ENCODE data around the gene KRT7. TPM values are rescaled to one million over a fixed set of nuclear protein-coding genes. Genes with fewer than 3 reads are reported as not detected.
"Not testable (repeated sequence)": the region's sequence is repeated elsewhere in the genome, so short reads cannot be mapped to it uniquely, and the experiment has no call there.

KRT7 gene
- total RNA-seq, 2 experiments from 2014 or later = 9.1 to 9.3 TPM

DNA sequence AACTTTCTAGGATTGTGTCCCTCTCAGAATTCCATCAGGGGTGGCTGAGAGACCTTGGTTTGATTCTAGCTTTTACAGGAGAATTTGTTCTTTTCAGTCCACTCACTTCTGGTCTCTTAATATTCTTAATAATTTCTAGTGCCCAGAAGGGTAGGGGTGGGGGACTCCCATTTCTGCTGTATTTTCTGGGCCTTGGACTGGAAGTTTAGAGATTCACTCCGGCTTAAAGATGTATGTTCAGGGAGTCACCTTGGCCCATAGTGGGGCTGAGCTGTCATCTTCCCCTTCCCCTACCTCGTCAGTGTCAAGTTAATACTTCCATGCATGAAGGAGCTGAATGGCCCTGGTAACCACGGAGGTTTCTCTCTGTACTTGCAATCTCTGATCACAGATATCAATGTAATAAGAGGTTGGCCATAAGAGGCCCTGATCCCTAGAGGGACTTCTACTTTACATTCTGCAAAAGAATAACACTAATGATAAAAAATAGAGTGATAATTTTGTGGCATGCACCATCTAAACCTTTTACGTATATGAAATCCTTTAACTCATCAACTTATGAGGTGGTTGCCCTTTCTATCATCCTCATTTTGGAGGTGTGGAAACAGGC is 51.6 kb downstream of the KRT7 start:
- H3K4me3 Mint-ChIP-seq = no peak overlapping the region
- no peak overlapping the region for H3K27ac Mint-ChIP-seq
- H3K27me3 Mint-ChIP-seq = peaks cover 15% of the 10 kb centered on the region
- H3K36me3 Mint-ChIP-seq (ENCODE audit: low read depth) = no peaks in the 10 kb centered on the region
- no peaks in the 10 kb centered on the region for H3K9me3 Mint-ChIP-seq
- DNase-seq = no peak
- CTCF ChIA-PET = interaction anchor here (1.3 kb wide), 1 partner anchor 26 kb away, joined by 4 read pairs; no protein-coding TSS in a partner anchor
- POLR2A ChIA-PET = interaction anchor here (1.1 kb wide), 1 partner anchor 25 kb away, joined by 3 read pairs; no protein-coding TSS in a partner anchor
- peaks cover 11% of the 10 kb centered on the region for H3K4me1 Mint-ChIP-seq

GRCh38 chr12:52285172-52285745 is 52.2 kb downstream of the KRT7 start:
- H3K4me1 Mint-ChIP-seq = peaks cover 11% of the 10 kb centered on the region
- H3K27me3 Mint-ChIP-seq = peaks cover 10% of the 10 kb centered on the region
- POLR2A ChIA-PET = interaction anchor here (1.1 kb wide), 1 partner anchor 24 kb away, joined by 3 read pairs; no protein-coding TSS in a partner anchor
- DNase-seq = peak; percentile 5
- H3K9me3 Mint-ChIP-seq = no peaks in the 10 kb centered on the region
- CTCF ChIA-PET = interaction anchor here (1.3 kb wide), 1 partner anchor 26 kb away, joined by 4 read pairs; no protein-coding TSS in a partner anchor
- no peak overlapping the region for H3K4me3 Mint-ChIP-seq
- no peak overlapping the region for H3K27ac Mint-ChIP-seq
- no peaks in the 10 kb centered on the region for H3K36me3 Mint-ChIP-seq (ENCODE audit: low read depth)

DNA sequence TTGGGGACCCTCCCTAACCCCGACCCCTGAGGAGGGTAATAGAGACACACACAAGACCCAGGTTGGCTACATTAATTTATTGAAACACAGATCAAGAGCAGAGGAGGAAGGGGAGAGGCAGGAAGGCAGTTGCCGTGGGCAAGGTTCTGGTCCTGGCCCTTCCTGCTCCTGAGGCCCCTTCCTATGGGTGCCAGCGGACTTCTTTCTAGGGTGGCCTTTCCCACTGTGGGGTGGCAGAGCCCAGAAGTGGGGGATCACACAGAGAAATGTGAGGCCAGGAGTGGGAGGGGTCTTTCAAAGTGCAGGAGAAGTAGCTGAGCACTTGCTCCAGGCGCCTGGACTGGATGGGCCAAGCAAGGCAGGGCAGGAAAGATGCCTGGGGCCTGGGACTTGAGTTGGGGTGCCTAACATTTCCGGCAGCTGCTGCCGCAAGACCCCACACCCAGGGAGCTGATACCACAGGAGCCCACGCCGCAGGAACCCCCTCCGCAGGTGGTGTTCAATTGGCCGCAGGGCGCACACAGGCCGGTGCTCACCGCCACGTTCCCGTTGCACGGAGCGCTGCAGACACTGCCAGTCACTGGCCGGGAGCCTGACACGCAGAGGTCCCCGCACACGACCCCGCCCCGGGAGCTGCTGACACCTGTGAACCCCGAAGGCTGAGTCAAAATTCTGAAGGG is 52.9 kb downstream of the KRT7 start:
- CTCF ChIA-PET = no interaction called here
- Mint-ChIP-seq H3K27ac (no peak overlapping the region), H3K9me3 (no peaks in the 10 kb centered on the region), H3K36me3 (ENCODE audit: low read depth) (no peaks in the 10 kb centered on the region), H3K27me3 (peaks cover 6% of the 10 kb centered on the region), H3K4me3 (no peak overlapping the region), H3K4me1 (peaks cover 11% of the 10 kb centered on the region)
- no peak for DNase-seq
- POLR2A ChIA-PET = no interaction called here

DNA sequence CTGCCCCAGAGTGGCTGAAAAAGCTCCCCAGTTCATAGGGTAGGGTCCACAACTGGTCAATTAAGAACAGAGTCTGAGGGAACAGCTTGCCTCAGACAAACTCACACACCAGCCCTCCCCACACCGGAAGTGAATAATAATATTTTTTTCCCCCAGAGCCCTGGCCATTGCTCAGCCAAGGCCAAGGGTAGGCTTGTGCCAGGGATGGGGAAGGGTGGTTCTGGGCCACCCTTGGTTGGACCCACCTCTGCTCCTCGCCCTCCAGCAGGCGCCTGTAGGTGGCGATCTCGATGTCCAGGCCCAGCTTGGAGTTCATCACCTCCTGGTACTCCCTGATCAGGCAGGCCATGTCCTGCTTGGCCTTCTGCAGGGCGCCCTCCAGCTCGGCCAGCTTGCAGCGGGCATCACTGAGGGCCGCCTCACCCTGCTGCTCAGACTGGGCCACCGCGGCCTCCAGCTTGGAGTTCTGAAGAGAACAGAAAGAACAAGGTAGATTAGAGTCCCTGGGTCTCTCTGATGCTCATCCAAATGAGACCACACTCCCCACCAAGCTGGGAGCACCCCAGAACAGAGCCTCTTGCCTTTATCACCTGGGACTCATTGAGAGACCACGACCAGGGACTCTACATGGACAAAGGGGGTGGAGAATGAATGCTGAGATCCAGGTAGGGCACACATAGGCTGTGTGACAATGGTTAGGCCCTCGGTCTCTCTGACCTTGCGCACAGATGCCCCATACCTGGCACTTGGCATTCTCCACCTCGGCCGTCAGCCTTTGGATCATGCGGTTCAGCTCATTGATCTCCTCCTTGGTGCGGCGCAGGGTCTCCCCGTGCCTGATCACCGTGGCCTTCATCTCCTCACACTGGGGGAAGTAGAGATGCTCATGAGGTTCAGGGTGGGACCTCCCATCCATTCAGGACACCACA is 54.1 kb downstream of the KRT7 start:
- H3K4me3 Mint-ChIP-seq, CTCF ChIA-PET, H3K9me3 Mint-ChIP-seq: not testable (repeated sequence)

GRCh38 chr12:52287816-52288805 is 55.1 kb downstream of the KRT7 start:
- Mint-ChIP-seq H3K27me3 (peaks cover 14% of the 10 kb centered on the region), H3K4me1 (peaks cover 11% of the 10 kb centered on the region)
- H3K27ac Mint-ChIP-seq; H3K9me3 Mint-ChIP-seq; H3K36me3 Mint-ChIP-seq (ENCODE audit: low read depth); H3K4me3 Mint-ChIP-seq; DNase-seq; POLR2A ChIA-PET: not testable (repeated sequence)
- CTCF ChIA-PET = interaction anchor here (1.1 kb wide), 1 partner anchor 9 kb away, joined by 4 read pairs; no protein-coding TSS in a partner anchor

More for the DNA sequence above, 54.1 kb downstream of the KRT7 start:
- Mint-ChIP-seq H3K4me1 (peaks cover 11% of the 10 kb centered on the region), H3K27me3 (peaks cover 13% of the 10 kb centered on the region)
- DNase-seq; H3K36me3 Mint-ChIP-seq (ENCODE audit: low read depth); POLR2A ChIA-PET; H3K27ac Mint-ChIP-seq: not testable (repeated sequence)

DNA sequence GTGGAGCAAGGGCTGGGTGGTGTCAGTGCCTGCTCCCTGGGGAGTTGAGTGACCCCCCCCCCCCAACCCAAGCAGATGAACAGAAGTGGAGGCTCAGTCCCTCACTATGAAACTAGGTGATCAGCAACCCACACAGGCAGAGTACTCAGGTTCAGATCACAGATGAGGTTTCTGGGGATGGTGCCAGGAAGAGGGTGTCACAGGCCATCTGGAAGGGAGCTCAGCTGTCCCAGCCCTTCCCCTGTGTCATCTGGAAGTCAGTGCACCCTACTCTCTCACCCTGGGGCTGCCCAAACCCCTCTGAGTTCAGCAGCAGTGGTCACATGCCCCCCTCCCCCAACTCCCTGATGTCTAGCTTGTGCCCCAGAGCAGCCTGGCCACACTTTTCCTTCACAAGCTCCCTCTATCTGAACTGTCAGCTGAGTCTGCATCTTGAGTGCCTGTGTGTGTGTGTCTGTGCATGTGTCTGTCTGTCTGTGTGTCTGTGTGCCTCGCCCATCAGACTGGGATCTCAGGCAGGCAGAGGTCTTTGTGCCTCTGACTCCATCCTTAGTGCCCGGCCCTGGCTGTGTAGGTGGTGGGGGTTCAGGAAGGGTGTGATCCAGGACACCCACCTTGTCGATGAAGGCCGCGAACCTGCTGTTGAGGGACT is 57.6 kb downstream of the KRT7 start:
- DNase-seq; H3K36me3 Mint-ChIP-seq (ENCODE audit: low read depth); CTCF ChIA-PET; H3K9me3 Mint-ChIP-seq; H3K27ac Mint-ChIP-seq; POLR2A ChIA-PET; H3K4me3 Mint-ChIP-seq: not testable (repeated sequence)
- peaks cover 16% of the 10 kb centered on the region for H3K4me1 Mint-ChIP-seq
- H3K27me3 Mint-ChIP-seq = peaks cover 31% of the 10 kb centered on the region

DNA sequence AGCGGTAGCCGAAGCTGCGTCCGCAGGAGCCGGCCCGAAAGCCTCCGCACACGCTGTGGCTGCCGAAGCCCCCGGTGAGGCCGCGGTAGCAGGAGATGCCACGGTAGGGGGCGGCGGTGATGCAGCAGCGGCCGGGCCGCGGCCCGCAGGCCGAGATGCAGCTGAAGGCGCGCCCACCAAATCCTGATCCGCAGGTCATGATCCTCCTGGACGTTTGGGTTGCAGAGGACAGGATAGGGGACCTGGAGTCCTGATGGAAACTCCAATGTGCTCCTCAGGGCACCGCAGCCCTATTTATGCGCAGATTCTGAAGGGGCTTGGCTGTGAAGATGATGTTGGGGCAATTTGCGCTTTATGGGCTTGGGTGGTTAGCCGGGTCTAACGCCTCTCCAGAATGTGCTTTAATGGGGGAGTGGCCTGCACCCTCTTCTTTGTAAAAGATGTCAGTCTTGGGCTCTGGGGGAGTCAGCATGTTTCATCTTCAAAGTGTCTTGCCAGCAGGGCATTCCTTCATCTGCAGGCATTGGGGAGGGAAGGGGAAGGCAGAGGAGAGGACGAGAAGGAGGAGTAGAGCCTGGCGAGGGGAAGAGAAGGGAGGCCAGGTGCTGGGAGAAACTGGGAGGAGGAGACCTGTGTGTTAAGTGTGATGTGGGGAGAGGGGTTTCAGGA is 58.4 kb downstream of the KRT7 start, which contains the start of gene KRT81:
Gene KRT81, minus strand, starts transcription at position 268 of the 669 bp plus-strand sequence. Its CDS starts 69 bp downstream, at position 199.
- ChIA-PET CTCF (interaction anchor here (4.6 kb wide), 1 partner anchor 13 kb away, joined by 31 read pairs; no protein-coding TSS in a partner anchor), POLR2A (no interaction called here)
- H3K4me1 Mint-ChIP-seq = peaks cover 18% of the 10 kb centered on the region
- no peaks in the 10 kb centered on the region for H3K36me3 Mint-ChIP-seq (ENCODE audit: low read depth)
- peaks cover 36% of the 10 kb centered on the region for H3K27me3 Mint-ChIP-seq
- H3K9me3 Mint-ChIP-seq = no peaks in the 10 kb centered on the region
- DNase-seq = no peak
- no peak within 1 kb of the TSS for H3K27ac Mint-ChIP-seq
- H3K4me3 Mint-ChIP-seq = no peak within 1 kb of the TSS

GRCh38 chr12:52293926-52294325 is 60.9 kb downstream of the KRT7 start:
- no peaks in the 10 kb centered on the region for H3K36me3 Mint-ChIP-seq (ENCODE audit: low read depth)
- H3K27me3 Mint-ChIP-seq = peaks cover 52% of the 10 kb centered on the region
- DNase-seq = no peak
- peaks cover 7% of the 10 kb centered on the region for H3K4me1 Mint-ChIP-seq
- no peak overlapping the region for H3K4me3 Mint-ChIP-seq
- H3K9me3 Mint-ChIP-seq = no peaks in the 10 kb centered on the region
- CTCF ChIA-PET = interaction anchor here (0.7 to 4.6 kb wide), 4 partner anchors 15 to 577 kb away, joined by 3 to 31 read pairs (median 4); no protein-coding TSS in a partner anchor
- POLR2A ChIA-PET = interaction anchor here (1.7 kb wide), 1 partner anchor 18 kb away, joined by 4 read pairs; no protein-coding TSS in a partner anchor
- no peak overlapping the region for H3K27ac Mint-ChIP-seq

DNA sequence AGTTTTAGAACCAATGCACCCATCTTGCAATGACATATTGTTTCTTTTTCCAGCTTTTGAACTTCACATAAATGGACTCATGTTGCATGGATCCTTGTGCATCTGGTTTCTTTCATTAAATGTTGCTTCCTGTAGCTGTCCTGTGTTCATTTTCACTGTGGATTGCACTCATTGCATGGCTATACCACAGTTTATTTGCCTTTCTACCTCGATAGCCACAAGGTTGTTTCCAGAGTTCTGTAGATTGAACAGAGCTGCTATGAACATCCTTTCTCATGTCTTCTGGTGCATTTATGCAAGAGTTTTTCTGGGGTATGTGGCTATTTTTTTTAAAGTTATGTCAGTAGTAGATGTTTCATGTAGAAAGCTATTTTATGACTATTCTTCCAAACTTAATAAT is 61.8 kb downstream of the KRT7 start:
- H3K4me3 Mint-ChIP-seq = no peak overlapping the region
- H3K9me3 Mint-ChIP-seq = no peaks in the 10 kb centered on the region
- H3K27me3 Mint-ChIP-seq = peaks cover 59% of the 10 kb centered on the region
- H3K27ac Mint-ChIP-seq = no peak overlapping the region
- ChIA-PET CTCF (interaction anchor here (0.7 to 4.6 kb wide), 3 partner anchors 16 to 576 kb away, joined by 3 to 31 read pairs (median 4); no protein-coding TSS in a partner anchor), POLR2A (interaction anchor here (1.7 kb wide), 1 partner anchor 17 kb away, joined by 4 read pairs; no protein-coding TSS in a partner anchor)
- H3K36me3 Mint-ChIP-seq (ENCODE audit: low read depth) = no peaks in the 10 kb centered on the region
- peaks cover 7% of the 10 kb centered on the region for H3K4me1 Mint-ChIP-seq
- DNase-seq = no peak

DNA sequence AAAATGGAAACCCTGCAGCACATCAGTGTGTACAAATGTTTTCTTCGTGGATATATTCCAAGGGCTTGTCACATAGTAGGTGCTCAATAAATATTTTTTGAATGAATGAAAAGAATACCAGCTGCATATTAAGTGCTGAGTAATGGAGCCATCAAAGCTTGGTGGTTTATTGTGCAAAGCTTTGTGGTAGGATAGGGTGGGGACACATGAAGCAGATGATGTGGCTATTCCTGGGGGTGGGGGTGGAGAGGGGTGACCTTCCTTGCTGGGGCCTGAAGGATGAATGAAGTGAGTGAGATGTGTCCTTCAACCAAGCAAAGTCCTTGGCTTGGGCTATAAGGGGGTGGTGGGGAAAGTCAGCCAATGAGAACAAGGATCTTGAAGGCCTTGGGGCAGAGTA is 62.6 kb downstream of the KRT7 start:
- ChIA-PET CTCF (interaction anchor here (0.6 to 4.6 kb wide), 3 partner anchors 14 to 575 kb away, joined by 3 to 31 read pairs (median 4); no protein-coding TSS in a partner anchor), POLR2A (interaction anchor here (1.7 kb wide), 1 partner anchor 16 kb away, joined by 4 read pairs; no protein-coding TSS in a partner anchor)
- Mint-ChIP-seq H3K36me3 (ENCODE audit: low read depth) (no peaks in the 10 kb centered on the region), H3K27ac (no peak overlapping the region), H3K4me3 (no peak overlapping the region), H3K27me3 (peaks cover 64% of the 10 kb centered on the region), H3K4me1 (peaks cover 7% of the 10 kb centered on the region), H3K9me3 (no peaks in the 10 kb centered on the region)
- DNase-seq = no peak
